GM12873 (cell line): ENCODE data around the gene ZNF385C.

Experiments used
- TF ChIP-seq, protein P1 (sequence below): IDR thresholded peaks from 2 replicates; pipeline ENCODE4 v1.5.1; 2012; ENCODE audit warnings: low read depth, mild to moderate bottlenecking, moderate library complexity, low read length, control low read depth; ENCODE audit not compliant: insufficient read depth; ENCODE audit errors: missing control alignments

Gene ZNF385C

DNA sequence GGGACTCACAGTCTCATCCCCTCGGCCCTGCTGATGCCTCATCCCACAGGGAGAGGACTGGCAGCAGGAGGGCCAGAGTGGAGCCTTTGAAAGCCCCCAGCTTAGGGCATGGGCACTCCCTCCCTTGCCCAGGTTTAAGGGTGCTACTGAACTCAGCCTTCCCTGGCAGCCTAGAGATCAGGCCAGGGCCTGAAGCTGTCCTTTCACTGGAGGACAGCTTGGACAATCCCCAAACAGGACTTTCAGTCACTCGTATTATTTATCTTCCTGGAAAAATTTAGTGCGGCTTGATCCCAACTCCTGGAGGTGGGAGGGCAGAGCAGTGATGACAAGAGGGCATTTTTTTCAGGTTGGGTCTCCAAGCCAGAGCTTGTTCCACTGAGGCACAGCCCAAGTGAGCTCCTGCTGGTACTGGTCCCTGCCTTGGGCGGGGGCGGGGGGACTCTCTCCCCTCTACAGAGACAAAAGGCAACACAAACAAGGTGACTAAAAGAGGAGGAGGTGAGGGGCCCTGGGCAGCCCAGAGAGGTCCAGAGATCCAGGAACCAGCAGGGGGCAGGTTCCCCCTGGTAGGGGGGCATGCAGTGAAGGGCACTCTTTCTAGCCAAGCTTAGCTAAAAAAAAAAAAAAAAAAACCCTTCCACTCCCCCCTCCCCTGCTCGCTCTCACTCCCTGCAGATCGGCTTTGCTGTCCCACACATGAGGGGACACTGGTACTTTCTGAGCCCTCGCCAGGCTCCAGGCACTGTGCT lies 1.7 kb downstream of the ZNF385C start:
- TF ChIP-seq, protein P1, sequence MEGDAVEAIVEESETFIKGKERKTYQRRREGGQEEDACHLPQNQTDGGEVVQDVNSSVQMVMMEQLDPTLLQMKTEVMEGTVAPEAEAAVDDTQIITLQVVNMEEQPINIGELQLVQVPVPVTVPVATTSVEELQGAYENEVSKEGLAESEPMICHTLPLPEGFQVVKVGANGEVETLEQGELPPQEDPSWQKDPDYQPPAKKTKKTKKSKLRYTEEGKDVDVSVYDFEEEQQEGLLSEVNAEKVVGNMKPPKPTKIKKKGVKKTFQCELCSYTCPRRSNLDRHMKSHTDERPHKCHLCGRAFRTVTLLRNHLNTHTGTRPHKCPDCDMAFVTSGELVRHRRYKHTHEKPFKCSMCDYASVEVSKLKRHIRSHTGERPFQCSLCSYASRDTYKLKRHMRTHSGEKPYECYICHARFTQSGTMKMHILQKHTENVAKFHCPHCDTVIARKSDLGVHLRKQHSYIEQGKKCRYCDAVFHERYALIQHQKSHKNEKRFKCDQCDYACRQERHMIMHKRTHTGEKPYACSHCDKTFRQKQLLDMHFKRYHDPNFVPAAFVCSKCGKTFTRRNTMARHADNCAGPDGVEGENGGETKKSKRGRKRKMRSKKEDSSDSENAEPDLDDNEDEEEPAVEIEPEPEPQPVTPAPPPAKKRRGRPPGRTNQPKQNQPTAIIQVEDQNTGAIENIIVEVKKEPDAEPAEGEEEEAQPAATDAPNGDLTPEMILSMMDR: peak; percentile 24

DNA sequence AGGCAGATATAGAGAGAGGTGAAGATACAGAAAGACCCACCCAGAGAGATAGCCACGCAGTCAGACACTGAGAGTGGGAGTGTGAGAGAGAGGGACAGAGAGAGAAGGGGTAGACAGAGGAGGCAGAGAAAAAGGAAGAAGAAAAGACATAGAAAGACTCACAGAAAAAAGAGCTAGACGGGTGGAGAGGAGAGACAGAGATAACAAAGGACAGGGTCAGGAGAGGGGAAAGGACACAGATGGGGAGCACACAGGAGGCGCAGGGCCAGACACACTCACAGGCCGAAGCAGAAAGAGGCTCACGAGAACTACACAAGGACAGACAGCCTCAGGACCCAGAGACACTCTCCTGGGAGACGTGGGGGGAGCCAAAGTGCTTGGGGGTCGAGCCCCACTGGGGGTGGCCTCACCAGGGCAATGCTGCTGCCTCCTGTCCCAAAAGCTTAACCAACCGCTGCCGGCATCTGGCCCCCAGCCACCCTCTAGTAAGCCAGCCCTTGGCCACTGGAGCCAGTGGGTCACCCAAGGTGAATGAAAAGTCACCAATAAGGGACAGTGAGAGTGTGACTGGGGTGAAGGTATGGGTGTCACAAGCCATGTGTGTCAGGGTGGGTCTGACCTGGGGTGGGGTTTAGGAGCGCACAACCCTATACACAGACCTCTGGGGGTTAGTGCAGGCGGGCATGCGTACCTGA lies 3.8 kb downstream of the ZNF385C start:
- TF ChIP-seq, protein P1: no peak

DNA sequence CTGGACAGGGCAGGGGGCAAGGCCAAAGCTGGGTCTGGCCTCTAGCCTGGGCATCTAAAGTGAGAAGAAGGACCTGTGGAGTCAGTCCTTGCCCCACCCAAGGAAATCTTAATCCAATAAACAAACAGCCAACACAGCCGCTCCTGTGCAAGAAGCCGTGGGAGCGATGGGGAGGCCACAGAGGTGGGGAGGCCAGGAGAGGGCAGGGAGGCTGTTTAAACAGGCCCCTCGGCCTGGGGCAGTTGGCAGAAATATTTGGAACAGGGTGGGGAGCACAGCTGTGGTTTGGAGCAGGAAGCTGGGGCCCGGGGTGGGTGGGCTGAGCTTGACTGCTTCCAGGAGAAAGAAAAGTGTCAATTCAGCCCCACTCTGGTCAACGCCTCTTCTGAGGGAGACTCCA lies 5.3 kb downstream of the ZNF385C start:
- TF ChIP-seq, protein P1: no peak

DNA sequence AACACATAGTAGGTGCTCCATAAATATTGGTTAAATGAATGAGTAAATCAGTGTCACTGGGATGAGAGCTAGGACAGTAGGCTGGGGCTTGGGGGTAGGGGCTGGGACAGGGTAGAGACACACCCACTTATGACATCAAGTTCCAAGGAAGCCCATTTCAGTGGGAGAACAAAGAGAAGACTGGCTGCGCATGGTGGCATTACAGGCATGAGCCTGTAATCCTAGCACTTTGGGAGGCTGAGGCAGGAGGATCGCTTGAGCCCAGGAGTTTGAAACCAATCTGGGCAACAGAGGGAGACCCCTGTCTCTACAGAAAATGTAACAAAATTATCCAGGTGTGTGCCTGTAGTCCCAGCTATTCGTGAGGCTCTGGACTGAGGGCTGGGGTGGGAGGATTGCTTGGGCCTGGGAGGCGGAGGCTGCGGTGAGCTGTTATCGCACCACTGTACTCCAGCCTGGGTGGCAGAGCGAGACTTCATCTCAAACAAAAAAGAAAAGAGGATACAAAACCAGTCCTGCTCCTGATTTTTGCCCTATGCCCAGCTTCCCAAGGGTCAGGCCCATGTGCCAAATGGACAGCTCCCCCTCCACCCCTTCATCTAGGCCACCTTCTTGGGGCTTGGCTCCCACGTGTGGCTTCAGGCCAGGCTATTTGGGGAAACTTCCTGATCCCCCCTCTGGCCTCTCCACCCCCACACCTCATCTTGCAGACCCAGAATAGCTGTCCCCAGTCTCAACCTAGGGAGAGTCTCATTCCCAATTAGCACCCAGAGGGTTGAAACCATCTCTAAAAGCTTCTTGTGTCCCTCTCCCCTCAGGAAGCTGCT lies 7.1 kb downstream of the ZNF385C start:
- TF ChIP-seq, protein P1: no peak

DNA sequence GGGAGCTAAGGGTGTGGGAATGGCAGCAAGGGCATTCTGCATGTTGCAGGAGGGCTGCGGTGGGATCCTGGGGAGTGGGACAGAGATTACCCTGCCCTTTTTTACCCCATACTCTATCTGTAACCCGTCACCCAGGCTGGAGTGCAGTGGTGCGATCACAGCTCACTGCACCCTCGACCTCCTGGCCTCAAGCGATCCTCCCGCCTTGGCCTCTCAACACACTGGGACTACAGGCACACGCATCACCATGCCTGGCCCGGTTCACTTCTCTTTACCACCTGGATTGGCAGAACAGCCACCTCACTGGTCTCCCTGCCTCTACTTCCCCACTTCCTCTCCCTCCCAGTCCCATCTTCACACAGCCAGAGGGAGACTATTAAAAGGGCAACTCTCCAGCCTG lies 9.5 kb downstream of the ZNF385C start:
- TF ChIP-seq, protein P1: no peak

DNA sequence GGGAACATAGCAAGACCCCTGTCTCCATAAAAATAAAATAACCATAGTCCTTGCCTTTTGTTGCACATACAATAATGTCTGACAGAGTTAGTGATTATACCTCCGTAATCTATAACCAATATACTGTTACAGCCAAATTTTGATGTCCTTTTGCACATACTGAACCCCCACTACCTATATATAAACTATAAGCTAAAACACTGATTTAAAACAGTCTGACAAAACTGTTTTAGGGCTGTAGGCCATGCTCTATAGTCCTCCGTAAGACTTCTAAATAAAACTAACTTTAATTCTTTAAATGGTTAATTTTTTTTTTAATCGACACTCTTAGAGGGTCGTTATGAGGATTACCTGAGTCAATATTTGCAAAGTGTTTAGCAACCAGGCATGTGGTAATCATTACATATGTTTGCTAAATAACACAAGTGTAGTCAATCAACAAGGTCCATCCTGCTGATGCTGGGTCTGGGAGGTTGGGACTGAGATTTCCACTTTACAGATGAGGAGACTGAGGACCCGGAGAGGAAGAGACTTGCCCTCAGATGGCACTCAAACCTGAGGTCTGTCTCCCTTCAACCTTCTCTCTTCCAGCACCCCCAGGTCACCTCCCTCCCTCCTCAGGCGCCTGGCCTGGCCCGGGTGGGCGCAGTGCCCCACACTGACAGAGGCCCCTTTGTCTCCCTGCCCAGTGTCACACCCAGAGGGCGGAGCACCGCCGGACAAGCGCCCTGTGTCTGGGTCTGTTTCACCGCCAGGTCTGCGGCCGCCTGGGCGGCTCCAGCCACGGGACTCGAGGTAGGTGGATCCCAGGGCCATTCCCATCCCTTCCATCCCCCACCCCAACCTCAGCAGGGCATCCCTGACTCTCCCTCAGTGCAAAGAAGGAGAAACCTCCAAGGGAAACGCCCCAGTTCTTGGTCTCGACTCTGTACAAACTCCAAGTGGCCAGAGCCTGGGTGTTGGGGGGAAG lies 10.3 kb downstream of the ZNF385C start:
- TF ChIP-seq, protein P1: no peak
